Dendritic cell treated with granulocyte-macrophage colony-stimulating factor and Interleukin-4, amounts not matched to agents 40 ng/mL and 50 ng/mL, for 4 days (primary cell): Measurements from ENCODE around the gene ARHGEF11.

Experiments used
- H3K27ac Mint-ChIP-seq: one replicate; pipeline ENCODE4 v1.8.0; 2022; ENCODE audit warnings: mild to moderate bottlenecking, mixed read lengths
- H3K27me3 Mint-ChIP-seq: one replicate; pipeline ENCODE4 v1.8.0; 2022; ENCODE audit warnings: mild to moderate bottlenecking, mixed read lengths
- H3K36me3 Mint-ChIP-seq: one replicate; pipeline ENCODE4 v1.8.0; 2022; ENCODE audit warnings: low read depth, mixed read lengths
- H3K4me1 Mint-ChIP-seq: one replicate; pipeline ENCODE4 v1.8.0; 2022; ENCODE audit warnings: low read depth, mixed read lengths
- H3K4me3 Mint-ChIP-seq: one replicate; pipeline ENCODE4 v1.8.0; 2022; ENCODE audit warnings: mild to moderate bottlenecking, moderate library complexity, mixed read lengths
- H3K9me3 Mint-ChIP-seq: one replicate; pipeline ENCODE4 v1.8.0; 2022; ENCODE audit warnings: mixed read lengths
- intact Hi-C: fragments of 100-400 bp; cut with micrococcal nuclease; formaldehyde crosslinking; loops from one replicate; pipeline ENCODE4 v1.15.0; 2022

Gene ARHGEF11

GRCh38 chr1:157034137-157034800 lies 11.3 kb downstream of the ARHGEF11 start:
- peaks cover 45% of the 10 kb centered on the region for H3K36me3 Mint-ChIP-seq
- no peak overlapping the region for H3K4me3 Mint-ChIP-seq
- intact Hi-C loops = no loop called here
- no peak overlapping the region for H3K27ac Mint-ChIP-seq
- no peaks in the 10 kb centered on the region for H3K27me3 Mint-ChIP-seq
- peaks cover 38% of the 10 kb centered on the region for H3K4me1 Mint-ChIP-seq
- H3K9me3 Mint-ChIP-seq = no peaks in the 10 kb centered on the region

- Mint-ChIP-seq H3K36me3 (peaks cover 39% of the 10 kb centered on the region), H3K4me3 (no peak overlapping the region), H3K27ac (no peak overlapping the region), H3K9me3 (no peaks in the 10 kb centered on the region), H3K27me3 (no peaks in the 10 kb centered on the region), H3K4me1 (peaks cover 32% of the 10 kb centered on the region)
- intact Hi-C loops = no loop called here
These were observed 12.1 kb downstream of the ARHGEF11 start for GRCh38 chr1:157033357-157033876.

GRCh38 chr1:157032303-157032702 lies 13.2 kb downstream of the ARHGEF11 start:
- Mint-ChIP-seq H3K9me3 (no peaks in the 10 kb centered on the region), H3K4me1 (peaks cover 29% of the 10 kb centered on the region), H3K27me3 (no peaks in the 10 kb centered on the region), H3K27ac (no peak overlapping the region), H3K36me3 (peaks cover 39% of the 10 kb centered on the region), H3K4me3 (no peak overlapping the region)
- intact Hi-C loops = no loop called here

- Mint-ChIP-seq H3K27me3 (no peaks in the 10 kb centered on the region), H3K4me1 (peaks cover 27% of the 10 kb centered on the region), H3K9me3 (no peaks in the 10 kb centered on the region), H3K36me3 (peaks cover 33% of the 10 kb centered on the region), H3K27ac (no peak overlapping the region), H3K4me3 (no peak overlapping the region)
- intact Hi-C loops = no loop called here
These were observed 14.8 kb downstream of the ARHGEF11 start for GRCh38 chr1:157030728-157031127.

- no peak overlapping the region for H3K4me3 Mint-ChIP-seq
- H3K27ac Mint-ChIP-seq = no peak overlapping the region
- peaks cover 19% of the 10 kb centered on the region for H3K4me1 Mint-ChIP-seq
- H3K9me3 Mint-ChIP-seq = peaks cover 5% of the 10 kb centered on the region
- peaks cover 44% of the 10 kb centered on the region for H3K36me3 Mint-ChIP-seq
- intact Hi-C loops = no loop called here
- H3K27me3 Mint-ChIP-seq = no peaks in the 10 kb centered on the region
These were observed 16.9 kb downstream of the ARHGEF11 start for GRCh38 chr1:157028674-157029073.

- peaks cover 33% of the 10 kb centered on the region for H3K9me3 Mint-ChIP-seq
- no peak overlapping the region for H3K4me3 Mint-ChIP-seq
- intact Hi-C loops = no loop called here
- H3K27ac Mint-ChIP-seq = no peak overlapping the region
- peaks cover 3% of the 10 kb centered on the region for H3K4me1 Mint-ChIP-seq
- H3K27me3 Mint-ChIP-seq = no peaks in the 10 kb centered on the region
- peaks cover 38% of the 10 kb centered on the region for H3K36me3 Mint-ChIP-seq
These were observed 19.7 kb downstream of the ARHGEF11 start for GRCh38 chr1:157025856-157026255.

- Mint-ChIP-seq H3K27me3 (no peaks in the 10 kb centered on the region), H3K9me3 (peaks cover 35% of the 10 kb centered on the region), H3K27ac (no peak overlapping the region), H3K4me3 (no peak overlapping the region), H3K36me3 (peaks cover 38% of the 10 kb centered on the region), H3K4me1 (no peaks in the 10 kb centered on the region)
- intact Hi-C loops = no loop called here
These were observed 20.2 kb downstream of the ARHGEF11 start for GRCh38 chr1:157025385-157025784.

- H3K27ac Mint-ChIP-seq = no peak overlapping the region
- no peak overlapping the region for H3K4me3 Mint-ChIP-seq
- peaks cover 43% of the 10 kb centered on the region for H3K9me3 Mint-ChIP-seq
- intact Hi-C loops = no loop called here
- H3K4me1 Mint-ChIP-seq = no peaks in the 10 kb centered on the region
- peaks cover 53% of the 10 kb centered on the region for H3K36me3 Mint-ChIP-seq
- no peaks in the 10 kb centered on the region for H3K27me3 Mint-ChIP-seq
These were observed 23.9 kb downstream of the ARHGEF11 start for GRCh38 chr1:157021688-157022087.

GRCh38 chr1:157019457-157019856 lies 26.1 kb downstream of the ARHGEF11 start:
- intact Hi-C loops = no loop called here
- peaks cover 43% of the 10 kb centered on the region for H3K9me3 Mint-ChIP-seq
- H3K27me3 Mint-ChIP-seq = no peaks in the 10 kb centered on the region
- peaks cover 43% of the 10 kb centered on the region for H3K36me3 Mint-ChIP-seq
- no peak overlapping the region for H3K27ac Mint-ChIP-seq
- H3K4me1 Mint-ChIP-seq = no peaks in the 10 kb centered on the region
- no peak overlapping the region for H3K4me3 Mint-ChIP-seq

GRCh38 chr1:157011845-157012244 lies 33.7 kb downstream of the ARHGEF11 start:
- intact Hi-C loops = no loop called here
- H3K27me3 Mint-ChIP-seq = no peaks in the 10 kb centered on the region
- H3K9me3 Mint-ChIP-seq = no peaks in the 10 kb centered on the region
- no peak overlapping the region for H3K4me3 Mint-ChIP-seq
- H3K4me1 Mint-ChIP-seq = peaks cover 9% of the 10 kb centered on the region
- no peaks in the 10 kb centered on the region for H3K36me3 Mint-ChIP-seq
- no peak overlapping the region for H3K27ac Mint-ChIP-seq

- intact Hi-C loops = loop anchor here (10.0 kb wide), 1 partner anchor 66 kb away; no protein-coding TSS in a partner anchor
- Mint-ChIP-seq H3K4me3 (no peak overlapping the region), H3K27me3 (no peaks in the 10 kb centered on the region), H3K27ac (no peak overlapping the region), H3K36me3 (no peaks in the 10 kb centered on the region), H3K9me3 (no peaks in the 10 kb centered on the region), H3K4me1 (peaks cover 28% of the 10 kb centered on the region)
These were observed 37.0 kb downstream of the ARHGEF11 start for GRCh38 chr1:157008502-157008901.

- H3K27me3 Mint-ChIP-seq = no peaks in the 10 kb centered on the region
- H3K9me3 Mint-ChIP-seq = no peaks in the 10 kb centered on the region
- H3K36me3 Mint-ChIP-seq = no peaks in the 10 kb centered on the region
- intact Hi-C loops = loop anchor here (10.0 kb wide), 1 partner anchor 67 kb away; no protein-coding TSS in a partner anchor
- H3K4me1 Mint-ChIP-seq = peaks cover 28% of the 10 kb centered on the region
- no peak overlapping the region for H3K27ac Mint-ChIP-seq
- H3K4me3 Mint-ChIP-seq = no peak overlapping the region
These were observed 38.2 kb downstream of the ARHGEF11 start for GRCh38 chr1:157007306-157007705.

- intact Hi-C loops = loop anchor here (10.0 kb wide), 1 partner anchor 68 kb away; no protein-coding TSS in a partner anchor
These were observed 38.9 kb downstream of the ARHGEF11 start for GRCh38 chr1:157006676-157007075.

GRCh38 chr1:157005965-157006364 lies 39.6 kb downstream of the ARHGEF11 start:
- H3K27ac Mint-ChIP-seq = no peak overlapping the region
- H3K4me3 Mint-ChIP-seq = no peak overlapping the region
- H3K27me3 Mint-ChIP-seq = no peaks in the 10 kb centered on the region
- H3K4me1 Mint-ChIP-seq = peaks cover 35% of the 10 kb centered on the region
- no peaks in the 10 kb centered on the region for H3K9me3 Mint-ChIP-seq
- no peaks in the 10 kb centered on the region for H3K36me3 Mint-ChIP-seq
- intact Hi-C loops = loop anchor here (10.0 kb wide), 1 partner anchor 69 kb away; no protein-coding TSS in a partner anchor

More at GRCh38 chr1:157006676-157007075, 38.9 kb downstream of the ARHGEF11 start:
- Mint-ChIP-seq H3K9me3 (no peaks in the 10 kb centered on the region), H3K4me1 (peaks cover 32% of the 10 kb centered on the region), H3K36me3 (no peaks in the 10 kb centered on the region), H3K27ac (no peak overlapping the region), H3K4me3 (no peak overlapping the region), H3K27me3 (no peaks in the 10 kb centered on the region)
